B cell (primary cell): Measurements from ENCODE around the gene SLC41A3.
"Not testable (repeated sequence)": the region's sequence is repeated elsewhere in the genome, so short reads cannot be mapped to it uniquely, and the experiment has no call there.

Experiments
- CTCF ChIP-seq: fragments of 200-600 bp; IDR thresholded peaks from one replicate; pipeline ENCODE4 v1.8.0; 2022; ENCODE audit warnings: antibody characterized with exemption, mild to moderate bottlenecking
- EZH2 ChIP-seq: IDR thresholded peaks from 2 replicates; pipeline ENCODE4 v1.6.1; 2012; ENCODE audit warnings: borderline replicate concordance, low read depth, mild to moderate bottlenecking, moderate library complexity, low read length; ENCODE audit not compliant: insufficient read depth, poor library complexity, severe bottlenecking

DNA sequence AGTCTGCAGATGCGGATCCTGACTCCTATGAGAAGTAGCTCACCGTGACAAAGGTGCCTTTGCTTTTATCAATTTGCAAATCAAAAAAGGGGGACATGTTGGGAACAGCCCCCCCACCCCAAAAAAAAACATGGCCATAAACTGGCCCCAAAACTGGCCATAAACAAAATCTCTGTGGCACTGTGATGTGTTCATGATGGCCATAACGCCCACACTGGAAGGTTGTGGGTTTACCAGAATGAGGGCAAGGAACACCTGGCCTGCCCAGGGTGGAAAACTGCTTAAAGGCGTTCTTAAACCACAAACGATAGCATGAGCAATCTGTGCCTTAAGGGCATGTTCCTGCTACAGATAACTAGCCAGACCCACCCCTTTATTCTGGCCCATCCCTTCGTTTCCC lies 12.3 kb upstream of the SLC41A3 start:
- not testable (repeated sequence) for TF ChIP-seq CTCF, EZH2
